AG10803 (cell line): Measurements from ENCODE around the gene OSTF1.

Source experiments
- DNase-seq: peaks from one replicate; pipeline ENCODE4 v3.0.0; 2010; ENCODE audit warnings: low read depth
- H3K4me3 ChIP-seq: 2 replicates; pipeline ENCODE4 v1.5.1; 2011; ENCODE audit warnings: mild to moderate bottlenecking, low read length, control low read depth
- CTCF ChIP-seq: conservative IDR thresholded peaks from 2 replicates; pipeline ENCODE4 v1.5.1; 2011; ENCODE audit warnings: mild to moderate bottlenecking, low read length, control low read depth, inconsistent platforms

OSTF1 gene

GRCh38 chr9:75161116-75161857 is 73.0 kb downstream of the OSTF1 start:
- no peak overlapping the region for H3K4me3 ChIP-seq
- peak; percentile 30 for DNase-seq
- no peak for TF ChIP-seq CTCF

- no peak for DNase-seq
- TF ChIP-seq CTCF = no peak
- no peak overlapping the region for H3K4me3 ChIP-seq
Observed at GRCh38 chr9:75163764-75164163, 75.5 kb downstream of the OSTF1 start.

GRCh38 chr9:75164573-75164972 is 76.3 kb downstream of the OSTF1 start:
- no peak overlapping the region for H3K4me3 ChIP-seq
- no peak for TF ChIP-seq CTCF
- DNase-seq = no peak

GRCh38 chr9:75167281-75167680 is 79.0 kb downstream of the OSTF1 start:
- no peak for TF ChIP-seq CTCF
- DNase-seq = no peak
- H3K4me3 ChIP-seq = no peak overlapping the region

- no peak for TF ChIP-seq CTCF
Observed at GRCh38 chr9:75168270-75169178, 80.2 kb downstream of the OSTF1 start.

GRCh38 chr9:75169623-75170022 is 81.3 kb downstream of the OSTF1 start:
- no peak overlapping the region for H3K4me3 ChIP-seq
- no peak for DNase-seq
- TF ChIP-seq CTCF = no peak

More at GRCh38 chr9:75168270-75169178, 80.2 kb downstream of the OSTF1 start:
- H3K4me3 ChIP-seq = no peak overlapping the region
- DNase-seq = no peak
